ENCODE measurements around the gene HDAC4. TPM values are rescaled to one million over a fixed set of nuclear protein-coding genes. Genes with fewer than 3 reads are reported as not detected.

The HDAC4 gene
- total RNA-seq, 1 donor from 2014 or later, result 12.9 TPM

GRCh38 chr2:239429473-239430350 lies 28.9 kb upstream of the HDAC4 start:
- DNase-seq (ENCODE audit: low read depth in 2 of 2), result peak in 1 of 2 donors; percentile 11

GRCh38 chr2:239425631-239426030 lies 24.8 kb upstream of the HDAC4 start:
- DNase-seq (ENCODE audit: low read depth in 2 of 2), result no peak

GRCh38 chr2:239424337-239425045 lies 23.7 kb upstream of the HDAC4 start:
- no peak for DNase-seq (ENCODE audit: low read depth in 2 of 2)

- no peak for DNase-seq (ENCODE audit: low read depth in 2 of 2)
These were observed 22.7 kb upstream of the HDAC4 start for GRCh38 chr2:239423551-239423950.

- DNase-seq (ENCODE audit: low read depth in 2 of 2), result no peak
These were observed 21.0 kb upstream of the HDAC4 start for GRCh38 chr2:239421851-239422250.

- no peak for DNase-seq (ENCODE audit: low read depth in 2 of 2)
These were observed 19.3 kb upstream of the HDAC4 start for GRCh38 chr2:239420082-239420481.

GRCh38 chr2:239418918-239419317 lies 18.1 kb upstream of the HDAC4 start:
- no peak for DNase-seq (ENCODE audit: low read depth in 2 of 2)

- no peak for DNase-seq (ENCODE audit: low read depth in 2 of 2)
These were observed 12.2 kb upstream of the HDAC4 start for GRCh38 chr2:239412905-239413603.

- DNase-seq (ENCODE audit: low read depth in 2 of 2), result no peak
These were observed 10.9 kb upstream of the HDAC4 start for GRCh38 chr2:239411549-239412319.

- no peak for DNase-seq (ENCODE audit: low read depth in 2 of 2)
These were observed 10.3 kb upstream of the HDAC4 start for GRCh38 chr2:239411117-239411516.

- no peak for DNase-seq (ENCODE audit: low read depth in 2 of 2)
These were observed 9.2 kb upstream of the HDAC4 start for GRCh38 chr2:239409976-239410375.

GRCh38 chr2:239407112-239407511 lies 6.3 kb upstream of the HDAC4 start:
- no peak for DNase-seq (ENCODE audit: low read depth in 2 of 2)

GRCh38 chr2:239406316-239406995 lies 5.6 kb upstream of the HDAC4 start:
- no peak for DNase-seq (ENCODE audit: low read depth in 2 of 2)

- no peak for DNase-seq (ENCODE audit: low read depth in 2 of 2)
These were observed 4.3 kb upstream of the HDAC4 start for GRCh38 chr2:239405071-239405470.

- DNase-seq (ENCODE audit: low read depth in 2 of 2), result no peak
These were observed 1.8 kb upstream of the HDAC4 start for GRCh38 chr2:239402666-239403065.

- peak; percentile 40 to 63 for DNase-seq (ENCODE audit: low read depth in 2 of 2)
These were observed 1.0 kb upstream of the HDAC4 start for GRCh38 chr2:239401881-239402233.

GRCh38 chr2:239401067-239401880 lies 454 bp upstream of the HDAC4 start:
- peak; percentile 99 to 100 for DNase-seq (ENCODE audit: low read depth in 2 of 2)

- DNase-seq (ENCODE audit: low read depth in 2 of 2), result peak in 1 of 2 donors; percentile 26
These were observed 762 bp downstream of the HDAC4 start for GRCh38 chr2:239399921-239400595.

- peak; percentile 28 to 58 for DNase-seq (ENCODE audit: low read depth in 2 of 2)
These were observed 1.3 kb downstream of the HDAC4 start for GRCh38 chr2:239399433-239399920.

Data from lung microvascular endothelial cell (primary cell).